Measurements from ENCODE around the gene RASGRF2.

DNA sequence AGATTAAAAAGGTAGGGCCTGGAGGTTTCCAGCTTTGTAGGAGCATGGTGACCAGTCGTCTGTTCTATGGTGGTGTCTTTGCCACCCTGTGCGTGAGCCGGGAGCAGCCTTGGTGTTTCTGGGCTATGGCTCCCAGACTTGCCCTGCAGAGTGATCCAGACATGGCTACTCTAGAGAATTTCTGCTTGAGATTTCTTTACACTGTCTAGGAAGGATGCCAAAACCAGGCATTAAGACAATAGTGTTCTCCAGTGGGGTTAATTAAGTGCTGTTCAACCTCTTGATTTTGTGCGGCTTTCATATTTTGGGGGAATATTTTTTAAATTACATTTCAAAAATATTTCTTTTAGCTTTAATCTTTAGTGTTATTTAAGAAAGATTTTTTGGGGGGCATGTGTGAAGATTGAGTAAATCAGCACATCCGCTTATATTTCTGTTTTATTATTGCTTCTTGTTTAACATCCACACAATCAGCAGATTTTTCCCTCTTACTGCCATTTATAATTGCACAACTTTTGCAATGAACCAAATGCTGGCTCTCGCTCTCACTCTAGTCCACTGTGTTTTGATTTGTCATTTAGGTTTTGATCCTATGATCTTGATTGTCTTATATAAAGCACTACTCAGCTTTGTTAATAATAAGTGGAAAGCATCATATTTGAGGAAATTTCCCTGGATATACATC, 110.5 kb downstream of the RASGRF2 start:
- TF ChIP-seq, protein P1, sequence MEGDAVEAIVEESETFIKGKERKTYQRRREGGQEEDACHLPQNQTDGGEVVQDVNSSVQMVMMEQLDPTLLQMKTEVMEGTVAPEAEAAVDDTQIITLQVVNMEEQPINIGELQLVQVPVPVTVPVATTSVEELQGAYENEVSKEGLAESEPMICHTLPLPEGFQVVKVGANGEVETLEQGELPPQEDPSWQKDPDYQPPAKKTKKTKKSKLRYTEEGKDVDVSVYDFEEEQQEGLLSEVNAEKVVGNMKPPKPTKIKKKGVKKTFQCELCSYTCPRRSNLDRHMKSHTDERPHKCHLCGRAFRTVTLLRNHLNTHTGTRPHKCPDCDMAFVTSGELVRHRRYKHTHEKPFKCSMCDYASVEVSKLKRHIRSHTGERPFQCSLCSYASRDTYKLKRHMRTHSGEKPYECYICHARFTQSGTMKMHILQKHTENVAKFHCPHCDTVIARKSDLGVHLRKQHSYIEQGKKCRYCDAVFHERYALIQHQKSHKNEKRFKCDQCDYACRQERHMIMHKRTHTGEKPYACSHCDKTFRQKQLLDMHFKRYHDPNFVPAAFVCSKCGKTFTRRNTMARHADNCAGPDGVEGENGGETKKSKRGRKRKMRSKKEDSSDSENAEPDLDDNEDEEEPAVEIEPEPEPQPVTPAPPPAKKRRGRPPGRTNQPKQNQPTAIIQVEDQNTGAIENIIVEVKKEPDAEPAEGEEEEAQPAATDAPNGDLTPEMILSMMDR (IDR thresholded peaks at IDR 0.05; ENCODE audit: poor library complexity, severe bottlenecking): no peak
- TF ChIP-seq EZH2 (IDR thresholded peaks at IDR 0.05; ENCODE audit: borderline replicate concordance, insufficient read depth, low read length, poor library complexity, severe bottlenecking) (no peak), SMC3 (conservative IDR thresholded peaks at IDR 0.05; ENCODE audit: poor library complexity) (no peak), MXI1 (conservative IDR thresholded peaks at IDR 0.05; ENCODE audit: poor library complexity, severe bottlenecking) (no peak), EP300 (conservative IDR thresholded peaks at IDR 0.05; ENCODE audit: poor library complexity, severe bottlenecking) (no peak), POLR2AphosphoS5 (IDR thresholded peaks at IDR 0.05) (no peak), RAD21 (conservative IDR thresholded peaks at IDR 0.05) (no peak)
- TF ChIP-seq, protein P2, sequence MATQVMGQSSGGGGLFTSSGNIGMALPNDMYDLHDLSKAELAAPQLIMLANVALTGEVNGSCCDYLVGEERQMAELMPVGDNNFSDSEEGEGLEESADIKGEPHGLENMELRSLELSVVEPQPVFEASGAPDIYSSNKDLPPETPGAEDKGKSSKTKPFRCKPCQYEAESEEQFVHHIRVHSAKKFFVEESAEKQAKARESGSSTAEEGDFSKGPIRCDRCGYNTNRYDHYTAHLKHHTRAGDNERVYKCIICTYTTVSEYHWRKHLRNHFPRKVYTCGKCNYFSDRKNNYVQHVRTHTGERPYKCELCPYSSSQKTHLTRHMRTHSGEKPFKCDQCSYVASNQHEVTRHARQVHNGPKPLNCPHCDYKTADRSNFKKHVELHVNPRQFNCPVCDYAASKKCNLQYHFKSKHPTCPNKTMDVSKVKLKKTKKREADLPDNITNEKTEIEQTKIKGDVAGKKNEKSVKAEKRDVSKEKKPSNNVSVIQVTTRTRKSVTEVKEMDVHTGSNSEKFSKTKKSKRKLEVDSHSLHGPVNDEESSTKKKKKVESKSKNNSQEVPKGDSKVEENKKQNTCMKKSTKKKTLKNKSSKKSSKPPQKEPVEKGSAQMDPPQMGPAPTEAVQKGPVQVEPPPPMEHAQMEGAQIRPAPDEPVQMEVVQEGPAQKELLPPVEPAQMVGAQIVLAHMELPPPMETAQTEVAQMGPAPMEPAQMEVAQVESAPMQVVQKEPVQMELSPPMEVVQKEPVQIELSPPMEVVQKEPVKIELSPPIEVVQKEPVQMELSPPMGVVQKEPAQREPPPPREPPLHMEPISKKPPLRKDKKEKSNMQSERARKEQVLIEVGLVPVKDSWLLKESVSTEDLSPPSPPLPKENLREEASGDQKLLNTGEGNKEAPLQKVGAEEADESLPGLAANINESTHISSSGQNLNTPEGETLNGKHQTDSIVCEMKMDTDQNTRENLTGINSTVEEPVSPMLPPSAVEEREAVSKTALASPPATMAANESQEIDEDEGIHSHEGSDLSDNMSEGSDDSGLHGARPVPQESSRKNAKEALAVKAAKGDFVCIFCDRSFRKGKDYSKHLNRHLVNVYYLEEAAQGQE (IDR thresholded peaks at IDR 0.05; ENCODE audit: borderline replicate concordance): no peak
